HL-60 (cell line): ENCODE measurements around the gene ANKRD62.

Source experiments
- DNase-seq, 2 experiments: peaks; one replicate each; pipeline ENCODE4 v3.0.0-alpha.2; 2010 to 2020; ENCODE audit warnings: low read depth in 1 of 2, low spot score in 1 of 2
- H3K27ac ChIP-seq: fragments of 250-450 bp; sonication (Bioruptor Pico); replicated peaks from 2 replicates; pipeline ENCODE4 v1.5.1; 2020; ENCODE audit warnings: mild to moderate bottlenecking, moderate library complexity
- H3K27me3 ChIP-seq: fragments of 250-450 bp; sonication (Bioruptor Pico); 2 replicates; pipeline ENCODE4 v1.5.1; 2021; ENCODE audit warnings: mild to moderate bottlenecking, moderate library complexity; ENCODE audit not compliant: insufficient read depth, poor library complexity, severe bottlenecking
- H3K4me3 ChIP-seq: replicated peaks from 2 replicates; pipeline ENCODE4 v1.5.1; 2011; ENCODE audit warnings: mild to moderate bottlenecking, control low read depth, low read length; ENCODE audit not compliant: insufficient read depth
- CTCF ChIP-seq: IDR thresholded peaks from one replicate; pipeline ENCODE4 v1.5.1; 2011; ENCODE audit warnings: low read length, control low read depth, inconsistent platforms; ENCODE audit not compliant: insufficient read depth
- GABPA ChIP-seq: IDR thresholded peaks from 2 replicates; pipeline ENCODE4 v1.6.1; 2012; ENCODE audit warnings: low read depth
- POLR2AphosphoS5 ChIP-seq: IDR thresholded peaks from 2 replicates; pipeline ENCODE4 v1.6.1; 2012; ENCODE audit warnings: low read depth
- REST ChIP-seq: IDR thresholded peaks from 2 replicates; pipeline ENCODE4 v1.6.1; 2012; ENCODE audit warnings: low read depth; ENCODE audit not compliant: insufficient replicate concordance
- SPI1 ChIP-seq: IDR thresholded peaks from 2 replicates; pipeline ENCODE4 v1.6.1; 2012; ENCODE audit warnings: low read depth, mild to moderate bottlenecking, borderline replicate concordance
- long read RNA-seq: library from polyadenylated mRNA; unstranded; transcript quantifications from one replicate; pipeline ENCODE4 v2.0.0, GENCODE V29; 2020

The ANKRD62 gene
- long read RNA-seq = 0 reads

GRCh38 chr18:12093520-12094257, at the start of gene ANKRD62:
ANKRD62 (plus strand) TSS chr18:12093843; CDS start chr18:12094018, 175 bp downstream.
- no peak for DNase-seq
- peaks cover 9% of the 10 kb centered on the region for H3K27me3 ChIP-seq

GRCh38 chr18:12044591-12044990, 49.1 kb upstream of the ANKRD62 start:
- Histone ChIP-seq H3K27ac (no peak overlapping the region), H3K27me3 (no peaks in the 10 kb centered on the region), H3K4me3 (no peak overlapping the region)
- TF ChIP-seq SPI1 (no peak), REST (no peak), POLR2AphosphoS5 (no peak), CTCF (no peak), GABPA (no peak)
- no peak for DNase-seq

More at GRCh38 chr18:12093520-12094257, at the start of gene ANKRD62:
- Histone ChIP-seq H3K4me3 (no peak within 1 kb of the TSS), H3K27ac (no peak within 1 kb of the TSS)
- TF ChIP-seq REST (no peak), CTCF (no peak), GABPA (no peak), SPI1 (no peak), POLR2AphosphoS5 (no peak)

- Histone ChIP-seq H3K4me3 (no peak overlapping the region), H3K27ac (no peak overlapping the region), H3K27me3 (no peaks in the 10 kb centered on the region)
- DNase-seq = no peak
- no peak for TF ChIP-seq POLR2AphosphoS5
- TF ChIP-seq REST = no peak
- TF ChIP-seq CTCF = no peak
- no peak for TF ChIP-seq GABPA
- TF ChIP-seq SPI1 = no peak
Observed at GRCh38 chr18:12046046-12046750, 47.4 kb upstream of the ANKRD62 start.
